Ishikawa (cell line): ENCODE data around the gene PBX4.

Source experiments
- CEBPB ChIP-seq: IDR thresholded peaks from 2 replicates; pipeline ENCODE4 v1.6.1; 2012
- CREB1 ChIP-seq: IDR thresholded peaks from 2 replicates; pipeline ENCODE4 v1.6.1; 2012; ENCODE audit warnings: low read depth
- EGR1 ChIP-seq: IDR thresholded peaks from 2 replicates; pipeline ENCODE4 v1.6.1; 2012
- EP300 ChIP-seq: IDR thresholded peaks from 2 replicates; pipeline ENCODE4 v1.6.1; 2012; ENCODE audit warnings: borderline replicate concordance
- NFIC ChIP-seq: IDR thresholded peaks from 2 replicates; pipeline ENCODE4 v1.6.1; 2012
- RAD21 ChIP-seq: IDR thresholded peaks from 2 replicates; pipeline ENCODE4 v1.6.1; 2012; ENCODE audit warnings: low read depth
- TAF1 ChIP-seq: IDR thresholded peaks from 2 replicates; pipeline ENCODE4 v1.6.1; 2012; ENCODE audit warnings: low read depth, mild to moderate bottlenecking
- TEAD4 ChIP-seq: IDR thresholded peaks from 2 replicates; pipeline ENCODE4 v1.6.1; 2012
- ZBTB7A ChIP-seq: IDR thresholded peaks from 2 replicates; pipeline ENCODE4 v1.6.1; 2012; ENCODE audit warnings: low read depth
- TF ChIP-seq, protein P1 (sequence below): IDR thresholded peaks from 2 replicates; pipeline ENCODE4 v1.6.1; 2012
- TF ChIP-seq, protein P2 (sequence below): IDR thresholded peaks from 2 replicates; pipeline ENCODE4 v1.6.1; 2012; ENCODE audit warnings: low read depth, mild to moderate bottlenecking

DNA sequence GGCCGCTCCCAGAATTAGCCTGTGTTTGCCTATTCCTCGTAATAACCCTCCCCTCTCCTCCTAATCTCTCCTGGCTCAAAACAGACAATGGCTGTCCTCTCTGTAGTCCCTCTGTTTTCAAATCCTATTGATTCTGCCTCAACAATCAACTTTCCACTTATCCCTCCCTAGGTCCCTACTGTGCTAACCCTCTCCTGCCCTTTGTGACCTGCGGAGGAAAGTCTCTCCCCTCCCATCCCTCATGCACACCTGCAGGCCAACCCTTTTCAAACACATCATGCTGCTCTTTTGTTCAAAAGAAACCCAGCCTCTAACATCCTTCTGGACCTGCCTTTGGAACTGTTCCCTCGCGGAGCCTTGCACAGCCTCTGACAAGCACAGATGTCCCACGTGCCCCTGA lies 43.1 kb downstream of the PBX4 start:
- TF ChIP-seq, protein P1, sequence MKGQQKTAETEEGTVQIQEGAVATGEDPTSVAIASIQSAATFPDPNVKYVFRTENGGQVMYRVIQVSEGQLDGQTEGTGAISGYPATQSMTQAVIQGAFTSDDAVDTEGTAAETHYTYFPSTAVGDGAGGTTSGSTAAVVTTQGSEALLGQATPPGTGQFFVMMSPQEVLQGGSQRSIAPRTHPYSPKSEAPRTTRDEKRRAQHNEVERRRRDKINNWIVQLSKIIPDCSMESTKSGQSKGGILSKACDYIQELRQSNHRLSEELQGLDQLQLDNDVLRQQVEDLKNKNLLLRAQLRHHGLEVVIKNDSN: no peak
- TF ChIP-seq TEAD4: no peak
- TF ChIP-seq RAD21: no peak
- no peak for TF ChIP-seq CEBPB
- TF ChIP-seq, protein P2, sequence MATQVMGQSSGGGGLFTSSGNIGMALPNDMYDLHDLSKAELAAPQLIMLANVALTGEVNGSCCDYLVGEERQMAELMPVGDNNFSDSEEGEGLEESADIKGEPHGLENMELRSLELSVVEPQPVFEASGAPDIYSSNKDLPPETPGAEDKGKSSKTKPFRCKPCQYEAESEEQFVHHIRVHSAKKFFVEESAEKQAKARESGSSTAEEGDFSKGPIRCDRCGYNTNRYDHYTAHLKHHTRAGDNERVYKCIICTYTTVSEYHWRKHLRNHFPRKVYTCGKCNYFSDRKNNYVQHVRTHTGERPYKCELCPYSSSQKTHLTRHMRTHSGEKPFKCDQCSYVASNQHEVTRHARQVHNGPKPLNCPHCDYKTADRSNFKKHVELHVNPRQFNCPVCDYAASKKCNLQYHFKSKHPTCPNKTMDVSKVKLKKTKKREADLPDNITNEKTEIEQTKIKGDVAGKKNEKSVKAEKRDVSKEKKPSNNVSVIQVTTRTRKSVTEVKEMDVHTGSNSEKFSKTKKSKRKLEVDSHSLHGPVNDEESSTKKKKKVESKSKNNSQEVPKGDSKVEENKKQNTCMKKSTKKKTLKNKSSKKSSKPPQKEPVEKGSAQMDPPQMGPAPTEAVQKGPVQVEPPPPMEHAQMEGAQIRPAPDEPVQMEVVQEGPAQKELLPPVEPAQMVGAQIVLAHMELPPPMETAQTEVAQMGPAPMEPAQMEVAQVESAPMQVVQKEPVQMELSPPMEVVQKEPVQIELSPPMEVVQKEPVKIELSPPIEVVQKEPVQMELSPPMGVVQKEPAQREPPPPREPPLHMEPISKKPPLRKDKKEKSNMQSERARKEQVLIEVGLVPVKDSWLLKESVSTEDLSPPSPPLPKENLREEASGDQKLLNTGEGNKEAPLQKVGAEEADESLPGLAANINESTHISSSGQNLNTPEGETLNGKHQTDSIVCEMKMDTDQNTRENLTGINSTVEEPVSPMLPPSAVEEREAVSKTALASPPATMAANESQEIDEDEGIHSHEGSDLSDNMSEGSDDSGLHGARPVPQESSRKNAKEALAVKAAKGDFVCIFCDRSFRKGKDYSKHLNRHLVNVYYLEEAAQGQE: no peak
- no peak for TF ChIP-seq CREB1
- no peak for TF ChIP-seq ZBTB7A
- TF ChIP-seq NFIC: no peak
- no peak for TF ChIP-seq EGR1
- no peak for TF ChIP-seq TAF1
- no peak for TF ChIP-seq EP300
